ENCODE measurements around the gene ACTA2.

- TF ChIP-seq CTCF (conservative IDR thresholded peaks at IDR 0.05 in 1 of 2, IDR thresholded peaks at IDR 0.05 in 1 of 2; ENCODE audit: extremely low read depth in 1 of 2, insufficient read depth in 1 of 2, low read depth in 1 of 2, low read length in 2 of 2): no peak
- no peak for TF ChIP-seq EZH2 (IDR thresholded peaks at IDR 0.05; ENCODE audit: borderline replicate concordance, low read length)
These were observed 18.9 kb upstream of the ACTA2 start for GRCh38 chr10:88971221-88972061.

All from mammary epithelial cell (primary cell).